ENCODE data around the gene GNL2.
"Not testable (repeated sequence)": the region's sequence is repeated elsewhere in the genome, so short reads cannot be mapped to it uniquely, and the experiment has no call there.

The GNL2 gene

GRCh38 chr1:37596182-37596667, 488 bp upstream of the GNL2 start:
- CTCF ChIA-PET: no interaction called here
- peak; percentile 13; the same call in 1 of the 2 replicates for TF ChIP-seq PKNOX1 (IDR thresholded peaks at IDR 0.05)
- TF ChIP-seq NFRKB (IDR thresholded peaks at IDR 0.05): no peak
- POLR2A ChIA-PET: interaction anchor here (0.5 to 1.7 kb wide), 11 partner anchors 9 to 138 kb away, joined by 3 to 8 read pairs (median 3); partner anchors contain the start of gene SNIP1
- no peak for DNase-seq (ENCODE audit: extremely low spot score)

- ChIA-PET POLR2A (interaction anchor here (0.7 kb wide), 1 partner anchor 15 kb away, joined by 3 read pairs; no protein-coding TSS in a partner anchor), CTCF (no interaction called here)
- TF ChIP-seq SUZ12 (IDR thresholded peaks at IDR 0.05) (no peak), SP1 (IDR thresholded peaks at IDR 0.05) (no peak), HDGF (IDR thresholded peaks at IDR 0.05; ENCODE audit: borderline replicate concordance) (no peak), LEF1 (IDR thresholded peaks at IDR 0.05; ENCODE audit: borderline replicate concordance) (no peak), PKNOX1 (IDR thresholded peaks at IDR 0.05) (no peak), ZNF384 (IDR thresholded peaks at IDR 0.05) (no peak), ARNT (IDR thresholded peaks at IDR 0.05) (no peak), FOXA1 (IDR thresholded peaks at IDR 0.05) (no peak), BHLHE40 (IDR thresholded peaks at IDR 0.05; ENCODE audit: borderline replicate concordance) (no peak), ELF4 (IDR thresholded peaks at IDR 0.05) (no peak), TARDBP (IDR thresholded peaks at IDR 0.05) (no peak)
- no peak for DNase-seq (ENCODE audit: extremely low spot score)
Measured at GRCh38 chr1:37593726-37594125, 2.0 kb downstream of the GNL2 start.

DNA sequence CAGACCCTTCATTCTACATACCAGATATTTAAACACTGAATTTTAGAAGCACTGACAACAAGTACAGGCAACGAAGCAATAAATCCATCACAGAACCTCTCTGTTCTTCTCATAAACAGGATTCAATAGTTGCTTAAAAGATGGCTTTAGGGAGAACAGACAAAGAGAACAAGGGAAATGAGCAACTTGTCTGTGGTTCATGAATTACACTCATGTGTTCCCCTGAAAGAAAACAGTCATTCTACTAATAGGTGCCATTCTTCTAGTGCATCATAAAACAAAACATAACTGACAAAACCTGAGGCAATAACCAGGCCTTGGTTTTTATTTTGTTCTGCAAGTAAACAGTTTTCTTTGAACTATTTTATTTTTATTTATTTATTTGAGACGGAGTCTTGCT, 6.8 kb downstream of the GNL2 start:
- no peak for TF ChIP-seq ZNF384 (IDR thresholded peaks at IDR 0.05)
- TF ChIP-seq ARNT (IDR thresholded peaks at IDR 0.05): no peak
- no peak for TF ChIP-seq L3MBTL2 (conservative IDR thresholded peaks at IDR 0.05)
- TF ChIP-seq LEF1 (IDR thresholded peaks at IDR 0.05; ENCODE audit: borderline replicate concordance): no peak
- TF ChIP-seq FOXK2 (IDR thresholded peaks at IDR 0.05): no peak
- no peak for TF ChIP-seq BHLHE40 (IDR thresholded peaks at IDR 0.05; ENCODE audit: borderline replicate concordance)
- TF ChIP-seq PKNOX1 (IDR thresholded peaks at IDR 0.05): no peak
- no peak for TF ChIP-seq HDGF (IDR thresholded peaks at IDR 0.05; ENCODE audit: borderline replicate concordance)
- no peak for TF ChIP-seq SUZ12 (IDR thresholded peaks at IDR 0.05)
- no peak for TF ChIP-seq TARDBP (IDR thresholded peaks at IDR 0.05)
- no peak for TF ChIP-seq NFRKB (IDR thresholded peaks at IDR 0.05)
- no peak for TF ChIP-seq CTBP1 (IDR thresholded peaks at IDR 0.05; ENCODE audit: borderline replicate concordance)
- TF ChIP-seq FOXA1 (IDR thresholded peaks at IDR 0.05): no peak
- TF ChIP-seq SP1 (IDR thresholded peaks at IDR 0.05): no peak
- ChIA-PET POLR2A (no interaction called here), CTCF (no interaction called here)
- DNase-seq (ENCODE audit: extremely low spot score): no peak

DNA sequence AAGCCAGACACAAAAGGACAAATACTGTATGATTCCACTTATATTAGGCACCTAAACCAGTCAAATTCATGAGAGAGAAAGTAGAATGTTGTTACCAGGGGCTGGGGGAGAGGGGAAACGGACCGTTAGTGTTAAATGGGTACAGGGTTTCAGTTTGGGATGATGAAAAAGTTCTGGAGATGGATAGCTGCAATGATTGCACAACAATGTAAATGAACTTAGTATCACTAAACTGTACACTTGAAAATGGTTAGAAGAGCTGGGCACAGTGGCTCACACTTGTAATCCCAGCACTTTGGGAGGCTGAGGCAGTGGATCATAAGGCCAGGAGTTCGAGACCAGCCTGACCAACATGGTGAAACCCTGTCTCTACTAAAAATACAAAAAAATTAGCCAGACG, 11.2 kb downstream of the GNL2 start:
- POLR2A ChIA-PET: interaction anchor here (2.2 kb wide), 1 partner anchor 11 kb away, joined by 8 read pairs; the partner anchor contains the start of gene GNL2
- CTCF ChIA-PET; DNase-seq (ENCODE audit: extremely low spot score): not testable (repeated sequence)

DNA sequence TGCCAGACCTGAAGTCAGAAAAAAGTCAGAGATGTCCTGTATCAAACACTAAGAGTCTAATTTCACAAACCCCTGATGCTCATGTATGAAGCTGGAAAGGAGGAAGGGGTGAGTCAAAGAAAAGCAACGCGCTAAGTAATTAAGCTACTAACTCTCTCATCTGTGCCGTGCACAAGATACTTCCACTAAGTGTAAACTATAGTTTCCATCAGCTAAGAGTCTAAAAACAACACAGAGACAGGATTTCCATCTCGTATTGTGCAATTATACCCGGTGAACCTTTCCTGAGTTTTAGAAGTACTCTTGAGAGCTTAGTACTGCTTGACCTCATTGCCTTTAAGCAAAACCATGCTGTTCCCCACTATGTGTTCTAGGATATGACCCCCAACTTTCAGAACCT, 20.0 kb downstream of the GNL2 start:
- ChIA-PET POLR2A (no interaction called here), CTCF (no interaction called here)
- TF ChIP-seq FOXK2 (IDR thresholded peaks at IDR 0.05): no peak
- no peak for TF ChIP-seq L3MBTL2 (conservative IDR thresholded peaks at IDR 0.05)
- TF ChIP-seq PKNOX1 (IDR thresholded peaks at IDR 0.05): no peak
- no peak for TF ChIP-seq ELF4 (IDR thresholded peaks at IDR 0.05)
- no peak for TF ChIP-seq SUZ12 (IDR thresholded peaks at IDR 0.05)
- no peak for TF ChIP-seq ZNF384 (IDR thresholded peaks at IDR 0.05)
- no peak for TF ChIP-seq LEF1 (IDR thresholded peaks at IDR 0.05; ENCODE audit: borderline replicate concordance)
- no peak for TF ChIP-seq SP1 (IDR thresholded peaks at IDR 0.05)
- no peak for TF ChIP-seq FOXA1 (IDR thresholded peaks at IDR 0.05)
- TF ChIP-seq HDGF (IDR thresholded peaks at IDR 0.05; ENCODE audit: borderline replicate concordance): no peak
- TF ChIP-seq NFRKB (IDR thresholded peaks at IDR 0.05): no peak
- no peak for TF ChIP-seq BHLHE40 (IDR thresholded peaks at IDR 0.05; ENCODE audit: borderline replicate concordance)
- no peak for TF ChIP-seq TARDBP (IDR thresholded peaks at IDR 0.05)
- no peak for TF ChIP-seq ARNT (IDR thresholded peaks at IDR 0.05)
- no peak for TF ChIP-seq FOXM1 (IDR thresholded peaks at IDR 0.05; ENCODE audit: borderline replicate concordance)
- TF ChIP-seq CTBP1 (IDR thresholded peaks at IDR 0.05; ENCODE audit: borderline replicate concordance): no peak
- DNase-seq (ENCODE audit: extremely low spot score): no peak

GRCh38 chr1:37574834-37575480, 20.8 kb downstream of the GNL2 start:
- CTCF ChIA-PET: interaction anchor here (0.9 kb wide), 1 partner anchor 40 kb away, joined by 4 read pairs; no protein-coding TSS in a partner anchor
- DNase-seq (ENCODE audit: extremely low spot score): no peak
- POLR2A ChIA-PET: no interaction called here
- no peak for TF ChIP-seq FOXK2 (IDR thresholded peaks at IDR 0.05)
- TF ChIP-seq HDGF (IDR thresholded peaks at IDR 0.05; ENCODE audit: borderline replicate concordance): no peak
- TF ChIP-seq FOXA1 (IDR thresholded peaks at IDR 0.05): no peak
- no peak for TF ChIP-seq TARDBP (IDR thresholded peaks at IDR 0.05)
- no peak for TF ChIP-seq ELF4 (IDR thresholded peaks at IDR 0.05)
- no peak for TF ChIP-seq L3MBTL2 (conservative IDR thresholded peaks at IDR 0.05)
- no peak for TF ChIP-seq ZNF384 (IDR thresholded peaks at IDR 0.05)
- no peak for TF ChIP-seq CTBP1 (IDR thresholded peaks at IDR 0.05; ENCODE audit: borderline replicate concordance)
- TF ChIP-seq NFRKB (IDR thresholded peaks at IDR 0.05): no peak
- no peak for TF ChIP-seq SUZ12 (IDR thresholded peaks at IDR 0.05)
- no peak for TF ChIP-seq SP1 (IDR thresholded peaks at IDR 0.05)
